Ascending aorta (tissue), 2 donors: Measurements from ENCODE around the gene FAM209B. TPM values are rescaled to one million over a fixed set of nuclear protein-coding genes. Genes with fewer than 3 reads are reported as not detected.
A peak's percentile ranks its signal among the peaks of the same experiment; 100 is the strongest.

ENCODE experiments used
- DNase-seq, 2 donors: peaks; one replicate each; pipeline ENCODE4 v3.0.0-alpha.2; 2019; ENCODE audit warnings: low spot score in 2 of 2
- H3K27ac ChIP-seq, 2 donors: fragments of 200-600 bp; sonication (generic); one replicate each; pipeline ENCODE4 v1.5.1; 2016 to 2017; ENCODE audit warnings: mild to moderate bottlenecking in 1 of 2
- H3K27me3 ChIP-seq: fragments of 200-600 bp; sonication (generic); one replicate; pipeline ENCODE4 v1.5.1; 2017
- H3K36me3 ChIP-seq, 2 donors: fragments of 200-600 bp; sonication (generic); one replicate each; pipeline ENCODE4 v1.5.1; 2016
- H3K4me1 ChIP-seq, 2 donors: fragments of 200-600 bp; sonication (generic); one replicate each; pipeline ENCODE4 v1.5.1; 2016 to 2017; ENCODE audit warnings: mild to moderate bottlenecking in 1 of 2
- H3K4me3 ChIP-seq, 2 donors: fragments of 200-600 bp; sonication (generic); one replicate each; pipeline ENCODE4 v1.5.1; 2016 to 2017; ENCODE audit warnings: mild to moderate bottlenecking in 1 of 2
- H3K9me3 ChIP-seq, 2 donors: fragments of 200-600 bp; sonication (generic); one replicate each; pipeline ENCODE4 v1.5.1; 2016
- intact Hi-C: fragments of 100-400 bp; cut with DNase I; formaldehyde crosslinking; loops from one replicate; pipeline ENCODE4 v1.15.1; 2023
- total RNA-seq: library from RNA; depleted of rRNA; stranded (reverse); fragments of >200 nt; gene quantifications from one replicate; pipeline ENCODE4 v1.1.0, GENCODE V29; 2016
- TF ChIP-seq, protein P1 (sequence below), 3 experiments: fragments of 200-600 bp in 2 of 3; fragments of 450-650 bp in 1 of 3; sonication (generic) in 2 of 3; IDR thresholded peaks; one replicate each; pipeline ENCODE4 v1.5.1; 2016 to 2019; ENCODE audit warnings: antibody characterized with exemption in 3 of 3, mild to moderate bottlenecking in 1 of 3, moderate library complexity in 1 of 3

Gene FAM209B
- total RNA-seq, 1 donor from 2014 or later = not detected

DNA sequence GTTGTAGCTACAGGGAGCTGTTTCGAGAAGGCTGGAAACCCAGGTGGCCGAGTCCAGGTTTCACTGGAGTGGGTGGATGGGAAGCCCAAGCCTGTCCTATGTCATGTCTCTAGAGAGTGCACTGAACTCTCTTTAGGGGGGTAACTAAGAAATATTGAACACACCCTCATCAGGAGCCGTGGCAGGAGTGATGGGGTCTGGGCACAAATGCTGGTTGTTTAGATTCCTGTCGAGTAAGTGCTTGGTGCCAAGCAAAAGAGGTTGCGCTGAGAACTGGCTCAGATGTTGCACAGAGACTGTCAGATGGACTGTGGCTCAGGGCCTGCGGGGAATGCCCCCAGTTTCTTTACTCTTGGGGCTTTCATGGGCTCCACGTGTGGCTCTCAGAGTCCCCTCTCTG is 15.8 kb upstream of the FAM209B start:
- no peaks in the 10 kb centered on the region for H3K4me1 ChIP-seq
- intact Hi-C loops = no loop called here
- TF ChIP-seq, protein P1, sequence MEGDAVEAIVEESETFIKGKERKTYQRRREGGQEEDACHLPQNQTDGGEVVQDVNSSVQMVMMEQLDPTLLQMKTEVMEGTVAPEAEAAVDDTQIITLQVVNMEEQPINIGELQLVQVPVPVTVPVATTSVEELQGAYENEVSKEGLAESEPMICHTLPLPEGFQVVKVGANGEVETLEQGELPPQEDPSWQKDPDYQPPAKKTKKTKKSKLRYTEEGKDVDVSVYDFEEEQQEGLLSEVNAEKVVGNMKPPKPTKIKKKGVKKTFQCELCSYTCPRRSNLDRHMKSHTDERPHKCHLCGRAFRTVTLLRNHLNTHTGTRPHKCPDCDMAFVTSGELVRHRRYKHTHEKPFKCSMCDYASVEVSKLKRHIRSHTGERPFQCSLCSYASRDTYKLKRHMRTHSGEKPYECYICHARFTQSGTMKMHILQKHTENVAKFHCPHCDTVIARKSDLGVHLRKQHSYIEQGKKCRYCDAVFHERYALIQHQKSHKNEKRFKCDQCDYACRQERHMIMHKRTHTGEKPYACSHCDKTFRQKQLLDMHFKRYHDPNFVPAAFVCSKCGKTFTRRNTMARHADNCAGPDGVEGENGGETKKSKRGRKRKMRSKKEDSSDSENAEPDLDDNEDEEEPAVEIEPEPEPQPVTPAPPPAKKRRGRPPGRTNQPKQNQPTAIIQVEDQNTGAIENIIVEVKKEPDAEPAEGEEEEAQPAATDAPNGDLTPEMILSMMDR (IDR thresholded peaks at IDR 0.05) = no peak
- no peak overlapping the region for H3K27ac ChIP-seq
- no peaks in the 10 kb centered on the region for H3K27me3 ChIP-seq
- H3K9me3 ChIP-seq = peaks cover 16 to 24% of the 10 kb centered on the region in 2 donors
- DNase-seq = peak in 1 of 2 donors; percentile 38
- H3K36me3 ChIP-seq = peaks cover 54 to 71% of the 10 kb centered on the region in 2 donors
- H3K4me3 ChIP-seq = no peak overlapping the region

DNA sequence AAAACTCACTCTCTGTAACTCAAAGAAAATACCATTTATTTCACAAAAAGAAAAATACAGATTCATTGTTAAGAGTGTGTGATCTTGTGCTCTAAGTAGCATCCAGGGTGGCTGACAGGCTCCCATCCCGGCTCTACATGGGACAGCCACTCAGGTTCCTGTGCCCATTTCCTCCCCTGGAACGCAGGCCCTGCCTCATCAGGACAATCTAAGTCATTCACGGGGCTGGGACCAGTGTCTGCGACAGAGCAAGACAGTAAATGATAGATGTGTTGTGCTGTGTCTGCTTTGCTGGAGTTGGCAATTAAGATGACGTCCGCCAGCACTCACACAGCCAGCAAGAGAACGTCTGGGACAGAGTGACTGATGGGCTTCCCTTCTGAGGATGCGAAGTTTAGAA is 15.4 kb upstream of the FAM209B start:
- peaks cover 16 to 24% of the 10 kb centered on the region in 2 donors for H3K9me3 ChIP-seq
- H3K4me1 ChIP-seq = no peaks in the 10 kb centered on the region
- intact Hi-C loops = no loop called here
- no peak overlapping the region for H3K27ac ChIP-seq
- no peaks in the 10 kb centered on the region for H3K27me3 ChIP-seq
- TF ChIP-seq, protein P1 (IDR thresholded peaks at IDR 0.05) = no peak
- H3K4me3 ChIP-seq = no peak overlapping the region
- peak in 1 of 2 donors; percentile 21 for DNase-seq
- H3K36me3 ChIP-seq = peaks cover 54 to 68% of the 10 kb centered on the region in 2 donors

DNA sequence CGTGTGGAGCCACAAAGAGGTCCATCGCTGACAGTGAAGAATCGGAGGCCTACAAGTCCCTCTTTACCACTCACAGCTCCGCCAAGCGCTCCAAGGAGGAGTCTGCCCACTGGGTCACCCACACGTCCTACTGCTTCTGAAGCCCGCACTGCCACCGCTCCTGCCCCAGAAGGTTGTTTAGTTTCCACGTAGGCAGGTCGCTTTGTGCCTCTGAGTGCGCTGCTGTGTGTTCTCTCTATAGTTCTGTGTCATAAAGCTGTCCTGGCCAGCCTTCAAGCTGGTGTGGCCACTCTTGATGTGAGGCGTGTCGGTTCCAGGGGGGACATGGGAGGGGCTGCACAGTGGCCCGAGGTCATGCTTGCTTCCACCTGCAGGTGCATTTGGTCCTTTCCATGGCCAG is 14.9 kb upstream of the FAM209B start:
- Histone ChIP-seq H3K27me3 (no peaks in the 10 kb centered on the region), H3K27ac (no peak overlapping the region), H3K4me3 (no peak overlapping the region), H3K36me3 (peaks cover 54 to 65% of the 10 kb centered on the region in 2 donors), H3K9me3 (peaks cover 16 to 24% of the 10 kb centered on the region in 2 donors), H3K4me1 (no peaks in the 10 kb centered on the region)
- TF ChIP-seq, protein P1 (IDR thresholded peaks at IDR 0.05) = no peak
- peak in 1 of 2 donors; percentile 45 for DNase-seq
- intact Hi-C loops = no loop called here

DNA sequence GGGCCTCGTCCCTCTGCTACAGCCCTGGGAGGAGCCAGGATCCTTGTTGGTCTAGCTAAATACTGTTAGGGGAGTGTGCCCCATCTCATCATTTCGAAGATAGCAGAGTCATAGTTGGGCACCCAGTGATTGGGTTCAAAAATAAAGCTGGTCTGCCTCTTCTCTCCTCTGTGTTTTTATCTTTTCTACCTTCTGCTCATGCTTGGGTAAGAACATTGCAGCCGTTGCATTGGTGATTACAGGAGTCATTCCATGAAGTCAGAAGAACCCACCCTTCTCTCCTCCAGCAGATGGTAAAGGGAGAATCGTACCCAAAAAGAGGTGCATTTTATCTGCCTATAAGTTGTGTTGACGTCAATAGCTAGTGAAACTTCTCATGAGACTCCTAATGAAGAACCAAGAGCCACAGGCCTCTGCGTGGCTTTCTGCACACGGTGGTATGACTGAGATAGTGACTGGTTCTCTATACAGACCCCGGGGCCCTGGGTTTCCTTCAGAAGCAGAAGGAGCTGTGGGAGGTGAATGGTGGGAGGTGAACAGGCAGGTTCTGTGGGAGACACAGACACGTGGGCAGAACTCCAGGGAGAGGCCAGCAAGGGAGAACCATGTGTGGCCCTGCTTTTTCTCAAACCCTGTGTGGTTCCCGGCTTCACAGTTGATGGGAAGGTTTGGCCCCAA is 14.2 kb upstream of the FAM209B start:
- TF ChIP-seq, protein P1 (IDR thresholded peaks at IDR 0.05) = no peak
- peak in 1 of 2 donors; percentile 38 for DNase-seq
- intact Hi-C loops = no loop called here

DNA sequence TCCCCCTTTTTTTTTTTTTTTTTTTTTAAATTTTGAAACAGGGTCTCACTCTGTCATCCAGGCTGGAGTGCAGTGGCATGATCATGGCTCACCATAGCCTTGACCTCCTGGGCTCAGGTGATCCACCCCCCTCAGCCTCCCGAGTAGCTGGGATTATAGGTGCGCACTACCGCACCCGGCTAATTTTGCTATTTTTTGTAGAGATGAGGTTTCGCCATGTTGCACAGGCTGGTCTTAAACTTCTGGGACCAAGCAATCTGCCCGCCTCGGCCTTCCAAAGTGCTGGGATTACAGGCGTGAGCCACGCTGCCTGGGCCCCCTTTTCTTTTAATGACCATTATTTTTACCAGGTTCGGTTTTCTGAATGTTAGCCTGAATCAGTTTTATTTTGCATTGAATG is 13.5 kb upstream of the FAM209B start:
- TF ChIP-seq, protein P1 (IDR thresholded peaks at IDR 0.05) = no peak
- H3K27me3 ChIP-seq = no peaks in the 10 kb centered on the region
- no peak overlapping the region for H3K27ac ChIP-seq
- peak in 1 of 2 donors; percentile 52 for DNase-seq
- H3K4me3 ChIP-seq = no peak overlapping the region
- peaks cover 43 to 51% of the 10 kb centered on the region in 2 donors for H3K36me3 ChIP-seq
- intact Hi-C loops = no loop called here
- no peaks in the 10 kb centered on the region for H3K4me1 ChIP-seq
- peaks cover 16 to 24% of the 10 kb centered on the region in 2 donors for H3K9me3 ChIP-seq

More for the DNA sequence above, 14.2 kb upstream of the FAM209B start:
- H3K9me3 ChIP-seq = peaks cover 16 to 24% of the 10 kb centered on the region in 2 donors
- no peak overlapping the region for H3K4me3 ChIP-seq
- H3K27me3 ChIP-seq = no peaks in the 10 kb centered on the region
- peaks cover 48 to 57% of the 10 kb centered on the region in 2 donors for H3K36me3 ChIP-seq
- H3K27ac ChIP-seq = no peak overlapping the region
- no peaks in the 10 kb centered on the region for H3K4me1 ChIP-seq
